Dermis microvascular lymphatic vessel endothelial cell (primary cell): ENCODE data around the gene FAM120A. TPM values are rescaled to one million over a fixed set of nuclear protein-coding genes. Genes with fewer than 3 reads are reported as not detected.

Experiments
- total RNA-seq: library from RNA; depleted of rRNA; stranded (reverse); fragments of >200 nt; gene quantifications from 2 replicates; pipeline ENCODE4 v1.2.1, GENCODE V29; 2014

FAM120A gene
- total RNA-seq, 1 donor from 2014 or later, result 77.2 TPM

Other genes with a start within 250 kb of the FAM120A start
- 24.8 and 24.9 TPM in 2 replicates for gene FAM120AOS, start 1.9 kb downstream of the FAM120A start, total RNA-seq
- gene PHF2, start 124.9 kb downstream of the FAM120A start, total RNA-seq, result 11.7 and 16.2 TPM in 2 replicates